Esophagus mucosa (tissue), 1 donor: Measurements from ENCODE around the gene P2RY11. TPM values are rescaled to one million over a fixed set of nuclear protein-coding genes. Genes with fewer than 3 reads are reported as not detected.

Experiments used
- ATAC-seq: fragments of 200-7000 bp; cut with Tn5 transposase; one replicate; pipeline ENCODE4 v1.9.1; 2020
- total RNA-seq: library from RNA; stranded (reverse); gene quantifications from one replicate; pipeline ENCODE4 v1.2.4, GENCODE V29; 2023
- donor health status: DM: yes; HTN: yes; CAD: no.

The P2RY11 gene
- total RNA-seq, 1 donor from 2014 or later: 4.8 TPM

- ATAC-seq: no peak
These were observed 18.0 kb upstream of the P2RY11 start for GRCh38 chr19:10093295-10094186.

GRCh38 chr19:10095622-10095947 lies 15.9 kb upstream of the P2RY11 start:
- ATAC-seq: no peak

GRCh38 chr19:10095948-10096614 lies 15.4 kb upstream of the P2RY11 start:
- peak; percentile 89 for ATAC-seq

GRCh38 chr19:10096615-10096963 lies 14.9 kb upstream of the P2RY11 start:
- no peak for ATAC-seq

- ATAC-seq: no peak
These were observed 11.2 kb upstream of the P2RY11 start for GRCh38 chr19:10100163-10100785.

- ATAC-seq: no peak
These were observed 8.7 kb upstream of the P2RY11 start for GRCh38 chr19:10102787-10103236.

GRCh38 chr19:10104130-10104513 lies 7.4 kb upstream of the P2RY11 start:
- ATAC-seq: no peak

GRCh38 chr19:10104665-10105508 lies 6.6 kb upstream of the P2RY11 start:
- ATAC-seq: peak; percentile 22

- ATAC-seq: peak; percentile 1
These were observed 5.9 kb upstream of the P2RY11 start for GRCh38 chr19:10105509-10106099.

- peak; percentile 96 for ATAC-seq
These were observed 5.2 kb upstream of the P2RY11 start, which contains the start of gene PPAN for GRCh38 chr19:10106100-10106936. PPAN (plus strand) TSS chr19:10106362; CDS start chr19:10106395, 33 bp downstream.

GRCh38 chr19:10107254-10107653 lies 4.2 kb upstream of the P2RY11 start:
- ATAC-seq: no peak

GRCh38 chr19:10107817-10108367 lies 3.6 kb upstream of the P2RY11 start:
- ATAC-seq: no peak

GRCh38 chr19:10109528-10109927 lies 2.0 kb upstream of the P2RY11 start:
- no peak for ATAC-seq

GRCh38 chr19:10110076-10110971 lies 1.2 kb upstream of the P2RY11 start:
- no peak for ATAC-seq

GRCh38 chr19:10110972-10111317 lies 548 bp upstream of the P2RY11 start:
- no peak for ATAC-seq

GRCh38 chr19:10112037-10112761 lies 706 bp downstream of the P2RY11 start:
- ATAC-seq: no peak

GRCh38 chr19:10112895-10113591 lies 1.6 kb downstream of the P2RY11 start:
- peak; percentile 41 for ATAC-seq

- peak; percentile 2 for ATAC-seq
These were observed 2.1 kb downstream of the P2RY11 start for GRCh38 chr19:10113592-10113963.
